ENCODE data around the gene DOK5.

GRCh38 chr20:54488442-54488841 is 13.0 kb downstream of the DOK5 start:
- no peak for TF ChIP-seq USF2 (IDR thresholded peaks at IDR 0.05; ENCODE audit: borderline replicate concordance, low read depth, low read length)
- no peak for TF ChIP-seq SIN3A (IDR thresholded peaks at IDR 0.05; ENCODE audit: low read depth, low read length)
- no peak for TF ChIP-seq CHD2 (IDR thresholded peaks at IDR 0.05; ENCODE audit: borderline replicate concordance, low read depth, low read length)
- TF ChIP-seq EZH2 (IDR thresholded peaks at IDR 0.05; ENCODE audit: borderline replicate concordance, control insufficient read depth, low read depth, low read length): no peak
- no peak for TF ChIP-seq CTCF (IDR thresholded peaks at IDR 0.05 in 2 of 3, conservative IDR thresholded peaks at IDR 0.05 in 1 of 3; ENCODE audit: control insufficient read depth in 2 of 3, extremely low read depth in 1 of 3, insufficient read depth in 1 of 3, low read depth in 3 of 3, low read length in 3 of 3)
- no peak for TF ChIP-seq KLF5 (IDR thresholded peaks at IDR 0.05; ENCODE audit: partially characterized antibody)
- no peak for TF ChIP-seq ATF2 (IDR thresholded peaks at IDR 0.05; ENCODE audit: low read length)
- no peak for TF ChIP-seq POLR2A (IDR thresholded peaks at IDR 0.05; ENCODE audit: low read depth, low read length)
- TF ChIP-seq CHD4 (IDR thresholded peaks at IDR 0.05): no peak
- no peak for TF ChIP-seq POLR2AphosphoS2 (IDR thresholded peaks at IDR 0.05; ENCODE audit: low read depth, low read length)
- TF ChIP-seq EP300 (IDR thresholded peaks at IDR 0.05; ENCODE audit: borderline replicate concordance in 1 of 2, control insufficient read depth in 1 of 2, low read depth in 2 of 2, low read length in 2 of 2): no peak
- no peak for TF ChIP-seq ASH2L (IDR thresholded peaks at IDR 0.05; ENCODE audit: borderline replicate concordance, low read depth)
- TF ChIP-seq ESRRA (IDR thresholded peaks at IDR 0.05; ENCODE audit: low read length): no peak
- no peak for TF ChIP-seq RFX5 (IDR thresholded peaks at IDR 0.05; ENCODE audit: low read depth, low read length)
